GM21360 (cell line): ENCODE data around the gene TXNDC12.

Source experiments
- ATAC-seq: cut with Tn5 transposase; IDR thresholded peaks from one replicate; pipeline ENCODE4 v1.9.1; 2021; ENCODE audit warnings: mild to moderate bottlenecking, moderate library complexity; ENCODE audit not compliant: unreplicated experiment

The TXNDC12 gene

DNA sequence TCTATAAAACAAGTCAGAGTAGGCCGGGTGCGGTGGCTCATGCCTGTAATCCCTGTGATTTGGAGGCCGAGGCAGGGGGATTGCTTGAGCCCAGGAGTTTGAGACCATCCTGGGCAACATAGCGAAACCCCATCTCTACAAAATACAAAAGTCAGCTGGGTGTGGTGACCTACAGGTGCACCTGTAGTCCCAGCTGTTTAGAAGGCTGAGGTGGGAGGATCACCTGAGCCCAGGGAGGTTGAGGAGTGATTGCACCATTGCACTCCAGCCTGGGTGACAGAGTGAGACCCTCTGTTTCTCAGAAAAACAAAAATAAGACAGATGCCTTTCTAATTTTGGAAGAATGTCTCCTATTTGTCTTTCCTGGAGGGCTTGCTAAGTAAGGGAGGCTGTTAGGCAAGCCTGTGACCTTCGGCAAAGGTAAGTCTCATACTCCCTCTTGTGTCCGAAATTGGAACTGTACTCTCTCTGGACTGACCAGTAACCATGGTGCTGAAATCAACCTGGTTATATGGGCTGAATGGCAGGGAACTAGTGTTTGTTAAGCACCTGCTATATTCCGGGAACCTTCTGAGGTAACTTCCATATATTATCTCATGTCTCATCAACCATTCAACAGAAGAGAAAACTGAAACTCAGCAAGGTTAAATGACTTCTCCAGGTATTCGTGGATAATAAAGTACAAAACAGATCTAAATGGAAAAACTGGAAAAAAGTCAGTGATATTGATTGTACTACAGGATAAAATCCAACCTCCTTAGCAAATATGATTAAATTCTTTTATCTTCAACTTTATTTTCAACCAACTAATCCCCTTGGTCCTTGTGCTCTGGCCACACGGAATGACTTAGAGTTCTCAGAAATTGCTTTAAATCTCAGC, 52.7 kb downstream of the TXNDC12 start:
- ATAC-seq: peak; percentile 55

DNA sequence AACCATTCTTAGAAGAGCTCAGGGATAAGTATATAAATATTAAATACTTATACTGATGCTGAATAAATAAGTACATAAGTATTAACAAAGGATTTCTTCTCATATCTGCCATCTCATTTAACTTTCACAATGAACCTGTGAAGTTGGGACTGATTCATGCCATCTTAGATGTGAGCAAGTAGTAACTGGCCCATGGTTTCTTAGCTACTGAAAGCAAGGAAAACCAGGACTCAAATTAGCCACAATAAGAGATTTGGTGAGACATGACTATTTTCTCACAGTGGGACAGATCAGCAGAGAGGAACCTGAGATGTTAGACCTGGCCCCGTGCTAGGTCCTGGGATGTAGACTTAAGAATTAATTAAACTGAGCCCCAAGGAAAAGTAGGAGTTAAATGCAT, 56.3 kb downstream of the TXNDC12 start:
- ATAC-seq: no peak

DNA sequence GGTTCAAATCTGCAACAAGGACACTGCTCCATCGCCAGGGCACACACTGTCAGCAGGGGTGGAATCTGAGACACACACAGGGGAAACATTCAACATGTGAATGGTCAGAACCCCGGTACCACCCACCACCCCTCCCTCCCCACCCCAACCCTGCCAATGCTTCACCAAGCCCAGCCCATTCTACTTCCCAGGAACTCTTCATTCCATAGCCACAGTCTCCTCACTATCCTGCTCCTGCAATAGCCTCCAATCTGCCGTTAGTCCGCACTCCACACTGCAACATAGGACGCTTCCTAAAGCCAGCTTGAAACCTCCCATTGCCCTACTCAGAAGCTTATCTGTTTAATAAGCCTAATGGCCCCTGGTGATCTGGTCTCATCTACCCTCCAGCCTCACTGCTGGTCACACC, 57.0 kb downstream of the TXNDC12 start:
- no peak for ATAC-seq

DNA sequence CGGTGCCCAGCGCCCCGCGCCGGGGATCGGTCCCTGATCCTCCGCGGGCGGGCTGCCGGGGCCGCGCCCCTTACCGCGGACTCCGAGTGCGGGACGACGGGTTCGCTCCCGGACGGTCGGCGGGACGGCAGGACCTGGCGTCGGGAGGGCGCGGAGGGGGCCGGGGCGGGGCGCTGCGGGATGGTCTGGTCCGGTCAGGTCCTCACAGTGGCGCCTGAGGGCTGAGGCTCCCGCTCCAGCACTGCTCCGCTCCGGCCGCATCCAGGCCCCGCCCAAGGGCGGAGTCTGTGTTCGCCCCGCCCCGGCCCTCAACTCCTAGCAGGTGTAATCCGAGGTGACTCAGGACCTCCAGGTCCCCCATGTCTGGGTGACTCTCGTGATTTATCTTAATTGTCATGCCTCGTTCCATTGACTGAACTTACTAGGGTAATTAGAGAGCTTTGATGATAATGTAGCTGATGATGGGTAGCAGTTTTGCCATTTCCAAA, 64.5 kb downstream of the TXNDC12 start, which contains the start of gene RAB3B:
Gene RAB3B, minus strand, starts transcription at position 223 of the 488 bp plus-strand sequence. CDS start 13,583 bp downstream, outside the sequence.
- ATAC-seq: peak; percentile 75

DNA sequence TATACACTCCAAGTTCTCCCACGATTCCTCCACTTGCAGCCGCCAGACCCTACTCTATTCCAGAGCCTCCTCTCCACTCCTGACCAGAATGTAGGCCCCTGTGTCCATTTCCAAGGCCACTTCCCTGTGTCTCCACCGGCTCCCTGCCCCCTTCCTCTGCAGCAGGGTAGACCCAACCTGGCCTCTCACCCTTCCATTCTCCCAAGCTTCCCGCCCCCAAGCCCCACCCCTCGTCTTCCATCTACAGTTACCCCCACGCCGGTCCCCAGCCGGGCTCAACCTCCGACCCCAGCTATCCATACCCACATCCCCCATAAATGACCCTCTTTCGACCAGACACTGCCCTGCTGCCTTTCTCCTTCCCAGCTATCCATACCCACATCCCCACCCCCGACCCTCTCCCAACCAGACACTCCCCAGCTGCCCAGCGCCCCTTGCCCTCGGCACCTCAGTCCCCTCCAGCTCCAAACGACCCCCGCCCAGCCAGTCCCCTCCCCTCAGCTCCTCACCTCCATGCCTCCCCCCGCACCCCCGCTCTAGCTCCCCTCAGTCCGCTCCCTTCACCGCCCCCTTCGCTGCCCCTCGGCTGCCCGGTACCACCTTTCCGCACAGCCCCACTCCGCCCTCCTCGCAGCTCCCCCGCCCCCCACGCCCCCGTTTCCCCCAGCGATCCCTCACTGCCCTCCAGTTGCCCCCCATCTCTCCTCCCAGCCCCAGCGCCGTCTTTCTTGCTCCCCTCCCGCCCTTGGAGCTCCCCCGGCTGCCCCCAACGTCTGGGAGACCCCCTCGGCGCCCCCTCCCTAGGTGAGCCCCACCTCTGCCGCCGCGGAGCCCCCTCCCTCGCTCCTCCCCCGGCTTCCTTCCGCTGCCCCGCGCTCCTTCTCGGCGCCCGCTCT, 65.2 kb downstream of the TXNDC12 start:
- ATAC-seq: no peak

DNA sequence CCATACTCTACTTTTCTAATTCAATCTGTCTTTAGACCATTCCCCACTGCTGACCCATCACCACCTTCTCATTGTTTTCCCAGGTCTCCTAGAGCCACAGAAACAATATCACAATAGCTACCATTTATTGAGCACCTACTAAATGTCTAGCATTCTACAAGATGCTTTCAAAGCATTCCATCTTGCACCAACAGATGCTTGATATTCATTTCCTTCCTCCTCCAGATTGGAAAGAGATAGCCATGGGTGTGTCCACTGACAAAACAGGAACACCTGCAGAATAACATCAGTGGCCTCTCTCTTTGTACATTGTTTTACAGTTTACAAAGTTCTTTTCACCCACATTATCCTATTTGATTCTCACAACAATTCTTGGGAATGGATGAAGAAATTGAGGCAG, 66.7 kb downstream of the TXNDC12 start:
- no peak for ATAC-seq

DNA sequence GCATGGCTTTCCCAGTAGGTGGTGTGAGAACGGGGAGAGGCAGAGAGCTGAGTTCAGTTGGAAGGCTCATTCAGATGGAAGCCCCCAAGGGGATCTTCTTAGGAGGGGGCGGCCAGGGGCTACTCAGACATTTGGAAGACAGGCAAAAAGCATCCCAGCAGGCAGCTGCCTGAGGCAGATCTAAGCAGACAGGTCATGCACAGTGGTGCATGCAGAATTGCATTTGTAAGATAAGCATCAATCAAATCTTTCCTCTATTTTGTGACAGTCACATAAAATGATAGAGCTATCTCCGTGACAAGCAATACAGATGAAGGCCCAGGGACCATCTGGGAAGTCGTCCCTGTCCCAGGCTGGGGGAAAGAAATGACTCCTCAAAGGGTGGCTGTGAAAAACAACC, 68.3 kb downstream of the TXNDC12 start:
- no peak for ATAC-seq

DNA sequence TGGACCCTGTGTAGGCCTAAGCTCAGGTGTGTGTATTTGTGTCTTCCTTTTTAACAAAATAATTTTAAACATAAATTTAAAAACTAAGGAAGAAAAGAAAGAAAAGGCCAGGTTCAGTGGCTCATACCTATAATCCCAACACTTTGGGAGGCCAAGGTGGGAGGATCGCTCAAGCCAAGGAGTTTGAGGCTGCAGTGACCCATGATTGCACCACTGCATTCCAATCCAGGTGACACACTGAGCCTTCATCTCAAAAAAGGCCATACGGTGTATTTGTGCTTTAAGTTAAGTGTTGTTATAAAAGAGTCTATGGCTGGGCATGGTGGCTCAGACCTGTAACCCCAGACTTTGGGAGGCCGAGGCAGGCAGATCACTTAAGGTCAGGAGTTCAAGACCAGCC, 72.8 kb downstream of the TXNDC12 start:
- ATAC-seq: no peak

DNA sequence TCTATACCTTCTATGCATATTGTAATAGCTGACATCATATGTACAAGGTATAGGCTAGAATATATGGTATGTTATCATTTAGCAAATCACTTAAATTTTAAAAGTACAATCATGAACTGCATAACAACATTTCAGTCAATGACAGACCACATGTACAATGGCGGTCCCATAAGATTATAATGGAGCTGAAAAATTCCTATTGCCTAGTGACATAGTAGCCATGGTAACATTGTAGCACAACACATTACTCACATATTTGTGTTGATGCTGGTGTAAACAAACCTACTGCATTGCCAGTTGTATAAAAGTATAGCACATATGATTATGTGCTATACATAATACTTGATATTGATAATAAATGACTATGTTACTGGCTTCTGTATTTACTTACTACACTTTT, 73.4 kb downstream of the TXNDC12 start:
- ATAC-seq: no peak

DNA sequence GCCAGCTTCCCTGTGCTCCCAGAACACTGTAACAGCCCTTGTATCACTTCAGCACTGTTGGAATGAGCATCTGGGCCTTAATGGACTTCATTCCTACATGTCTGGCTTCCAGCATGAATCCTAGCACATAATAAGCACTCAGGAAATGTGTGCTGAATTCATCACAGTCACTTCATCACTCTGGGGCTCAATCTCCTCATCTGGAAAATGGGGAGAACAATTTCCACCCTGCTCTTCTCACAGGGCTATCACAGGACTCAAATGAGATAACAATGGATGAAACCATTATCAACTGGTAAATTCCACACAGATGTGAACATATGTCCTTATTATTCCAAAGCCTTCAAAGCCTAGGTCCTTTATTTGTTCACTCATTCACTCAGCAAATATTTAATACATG, 76.9 kb downstream of the TXNDC12 start:
- ATAC-seq: no peak

DNA sequence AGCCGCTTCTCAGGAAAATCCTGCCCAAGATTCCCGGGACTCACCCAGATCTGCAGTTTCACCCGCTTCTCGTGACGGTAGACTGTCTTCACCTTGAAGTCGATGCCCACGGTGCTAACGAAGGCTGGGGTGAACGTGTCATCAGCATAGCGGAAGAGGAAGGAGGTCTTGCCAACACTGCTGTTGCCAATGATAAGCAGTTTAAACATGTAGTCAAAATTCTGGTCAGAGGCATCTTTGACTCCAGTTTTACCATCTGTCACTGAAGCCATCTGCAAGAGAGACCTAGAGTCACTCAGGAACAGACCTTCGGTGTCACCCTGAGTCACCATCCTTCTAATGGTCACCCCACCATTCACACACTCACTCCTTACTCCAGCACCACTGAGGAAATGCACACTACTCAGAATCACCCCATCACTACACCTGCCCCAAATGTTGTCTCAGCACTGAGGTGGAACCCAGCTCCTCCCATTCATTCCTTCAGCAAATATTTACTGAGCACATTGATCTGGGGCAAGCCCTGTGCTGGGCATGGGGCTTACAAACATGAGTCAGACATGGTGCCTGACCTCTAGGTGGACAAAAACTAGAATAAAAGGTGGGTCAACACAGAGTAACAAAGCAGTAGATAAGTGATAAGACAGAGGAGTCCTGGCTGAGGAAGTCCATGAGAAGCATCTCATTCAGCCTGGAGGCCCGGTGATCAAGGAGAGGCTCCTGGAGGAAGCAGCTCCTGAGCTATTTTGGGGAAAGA, 78.0 kb downstream of the TXNDC12 start:
- ATAC-seq: no peak

DNA sequence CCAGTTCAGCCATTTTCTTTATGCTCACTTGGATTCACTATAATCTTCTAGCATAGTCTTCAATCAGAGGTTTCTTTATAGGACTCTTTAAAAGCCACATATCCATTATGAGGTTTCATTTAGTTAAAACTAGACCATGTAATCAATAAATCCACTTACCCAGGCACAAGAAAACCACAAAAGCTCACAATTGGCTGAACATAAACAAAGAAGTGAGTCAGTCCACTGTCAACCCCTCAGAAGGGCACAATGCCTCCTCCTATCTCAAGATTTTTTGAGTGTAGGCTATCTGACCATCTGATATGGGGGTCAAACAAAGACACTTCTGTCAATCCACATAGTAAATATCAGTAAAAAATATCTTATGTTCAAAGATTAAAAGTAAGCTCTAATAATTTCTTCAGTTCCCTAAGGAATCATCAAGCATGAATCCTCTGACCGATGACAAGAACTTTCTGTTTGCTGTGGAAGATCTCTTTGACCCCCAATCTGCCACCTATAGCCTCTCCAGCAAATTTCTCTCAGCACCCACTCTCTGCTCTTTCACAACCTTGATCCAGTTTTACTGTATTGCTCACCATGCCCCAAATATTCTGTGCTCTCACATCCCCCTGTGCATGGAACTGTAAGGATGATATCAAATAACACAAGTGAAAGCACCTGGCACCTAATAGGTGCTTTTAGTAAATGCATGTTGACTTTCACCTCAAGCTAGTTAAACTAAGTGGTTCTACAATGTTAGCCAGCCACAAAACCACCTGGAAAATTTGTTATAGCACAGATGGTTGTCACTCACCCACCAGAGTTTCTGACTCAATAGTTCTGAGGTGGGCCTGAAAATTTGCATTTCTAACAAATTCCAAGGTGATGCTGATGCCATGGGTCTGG, 81.2 kb downstream of the TXNDC12 start:
- no peak for ATAC-seq
